NCI-H2196 (cell line): ENCODE results near the gene ACACB.
"Not testable (repeated sequence)": the region's sequence is repeated elsewhere in the genome, so short reads cannot be mapped to it uniquely, and the experiment has no call there.

ENCODE experiments used
- DNase-seq: peaks from one replicate; lab custom pipeline; 2025; ENCODE audit not compliant: unreplicated experiment; lab: John Stamatoyannopoulos, UW

The ACACB gene

GRCh38 chr12:109170324-109170723 is 53.9 kb downstream of the ACACB start:
- no peak for DNase-seq

GRCh38 chr12:109172787-109173186 is 56.4 kb downstream of the ACACB start:
- DNase-seq = not testable (repeated sequence)

- no peak for DNase-seq
Observed at GRCh38 chr12:109173443-109174240, 57.3 kb downstream of the ACACB start.

GRCh38 chr12:109174468-109174867 is 58.1 kb downstream of the ACACB start:
- DNase-seq = no peak

GRCh38 chr12:109178532-109178931 is 62.1 kb downstream of the ACACB start:
- DNase-seq = no peak

GRCh38 chr12:109179927-109180326 is 63.5 kb downstream of the ACACB start:
- DNase-seq = no peak

- no peak for DNase-seq
Observed at GRCh38 chr12:109182041-109182839, 65.9 kb downstream of the ACACB start.

- no peak for DNase-seq
Observed at GRCh38 chr12:109185441-109185840, 69.1 kb downstream of the ACACB start.

- DNase-seq = no peak
Observed at GRCh38 chr12:109186993-109187653, 70.7 kb downstream of the ACACB start.

- no peak for DNase-seq
Observed at GRCh38 chr12:109188108-109188712, 71.8 kb downstream of the ACACB start.

- DNase-seq = no peak
Observed at GRCh38 chr12:109189291-109189690, 72.9 kb downstream of the ACACB start.

- DNase-seq = no peak
Observed at GRCh38 chr12:109191621-109192250, 75.3 kb downstream of the ACACB start.

- no peak for DNase-seq
Observed at GRCh38 chr12:109192358-109192757, 76.0 kb downstream of the ACACB start.

- DNase-seq = no peak
Observed at GRCh38 chr12:109193896-109194295, 77.5 kb downstream of the ACACB start.

GRCh38 chr12:109196332-109196731 is 79.9 kb downstream of the ACACB start:
- no peak for DNase-seq

GRCh38 chr12:109197327-109197726 is 80.9 kb downstream of the ACACB start:
- DNase-seq = no peak

GRCh38 chr12:109199324-109199723 is 82.9 kb downstream of the ACACB start:
- DNase-seq = no peak

- DNase-seq = no peak
Observed at GRCh38 chr12:109200825-109201495, 84.6 kb downstream of the ACACB start.

GRCh38 chr12:109201496-109201885 is 85.1 kb downstream of the ACACB start:
- no peak for DNase-seq

GRCh38 chr12:109202770-109203169 is 86.4 kb downstream of the ACACB start:
- DNase-seq = no peak
